ENCODE data around the gene ATAD3C.

Gene ATAD3C

GRCh38 chr1:1430992-1431844 lies 18.3 kb upstream of the ATAD3C start:
- DNase-seq, result no peak

- DNase-seq, result no peak
These were observed 17.6 kb upstream of the ATAD3C start for GRCh38 chr1:1431845-1432273.

- no peak for DNase-seq
These were observed 17.1 kb upstream of the ATAD3C start for GRCh38 chr1:1432274-1432950.

GRCh38 chr1:1432951-1433803 lies 16.3 kb upstream of the ATAD3C start:
- peak in 1 of 2 donors; percentile 23 for DNase-seq

- peak in 1 of 2 donors; percentile 6 for DNase-seq
These were observed 15.7 kb upstream of the ATAD3C start for GRCh38 chr1:1433804-1434130.

- DNase-seq, result no peak
These were observed 15.2 kb upstream of the ATAD3C start for GRCh38 chr1:1434131-1434823.

GRCh38 chr1:1434824-1435105 lies 14.7 kb upstream of the ATAD3C start:
- DNase-seq, result no peak

DNA sequence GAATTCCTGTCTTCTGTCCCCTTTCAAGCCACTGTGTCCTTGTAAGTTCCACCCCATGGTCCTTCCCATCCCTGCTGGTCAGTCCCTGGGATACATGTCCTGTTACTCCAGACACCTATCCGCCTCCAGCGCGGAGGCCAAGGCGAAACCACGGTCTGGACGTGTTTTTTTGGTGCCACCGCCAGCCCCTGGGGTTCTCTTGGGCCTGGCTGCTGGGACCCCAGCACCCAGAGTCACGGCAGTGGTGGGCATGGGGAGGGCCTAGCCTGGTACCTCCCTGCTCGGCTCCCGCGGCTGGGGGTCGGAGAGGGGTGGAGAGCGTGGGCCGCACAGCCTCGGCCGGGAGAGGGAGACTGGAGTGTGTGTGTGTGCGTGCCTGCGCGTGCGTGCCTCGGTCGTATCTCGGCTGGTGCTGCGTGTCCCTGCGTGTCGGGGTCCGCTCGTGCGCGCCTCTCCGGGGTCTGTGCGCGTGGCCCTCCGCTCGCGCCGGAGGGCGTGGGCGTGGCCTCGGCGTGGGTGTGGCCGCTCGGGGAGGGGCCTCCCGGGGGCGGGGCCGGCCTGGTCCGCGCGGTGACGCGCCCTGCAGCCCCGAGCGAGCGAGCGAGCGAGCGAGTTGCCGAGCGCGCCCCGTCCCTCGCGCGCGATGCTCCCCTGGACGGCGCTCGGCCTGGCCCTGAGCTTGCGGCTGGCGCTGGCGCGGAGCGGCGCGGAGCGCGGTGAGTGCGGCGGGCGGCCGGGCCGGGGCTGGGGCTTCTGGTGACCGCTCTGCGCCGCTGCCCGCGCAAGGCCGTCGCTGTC lies 14.2 kb upstream of the ATAD3C start, which contains the start of gene VWA1:
TSS of gene VWA1 (plus strand) at position 585 of the 798 bp plus-strand sequence. CDS start at position 644, 59 bp downstream.
- DNase-seq, result peak; percentile 28 to 57

DNA sequence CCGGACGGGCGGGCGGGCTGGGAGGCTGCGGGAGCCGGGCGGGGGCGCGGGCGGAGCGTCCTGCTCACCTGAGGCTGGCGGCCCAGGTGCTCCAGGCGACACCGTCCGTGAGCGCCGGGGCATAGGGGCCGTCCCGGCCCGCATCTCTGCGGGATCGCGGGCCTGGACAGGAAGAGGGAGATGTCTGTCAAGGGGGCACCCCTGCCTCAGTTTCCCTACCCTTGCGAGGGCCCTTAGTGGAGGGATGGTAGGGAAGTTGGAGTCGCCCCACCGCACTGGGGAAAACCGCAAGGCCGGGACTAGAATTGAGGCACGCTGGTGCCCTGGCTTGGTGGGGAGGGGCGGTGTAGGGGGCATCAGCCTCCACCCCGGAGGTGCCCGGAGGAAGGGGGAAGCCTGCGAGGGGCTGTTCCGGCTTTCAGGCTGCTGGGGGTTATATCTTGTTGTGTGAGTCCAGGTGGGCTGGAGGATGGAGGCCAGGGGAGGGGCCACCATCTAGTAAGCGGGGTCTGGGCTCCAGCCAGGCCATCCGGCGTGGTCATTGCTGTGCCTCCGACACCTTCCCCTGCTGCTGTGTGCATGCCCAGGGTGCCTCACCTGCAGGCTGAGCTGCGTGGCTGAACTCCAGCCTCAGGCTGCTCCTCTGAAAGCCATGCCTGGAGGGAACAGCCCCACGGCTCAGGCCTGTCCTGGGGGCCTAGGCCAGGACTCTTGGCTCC lies 13.4 kb upstream of the ATAD3C start:
- DNase-seq, result no peak

DNA sequence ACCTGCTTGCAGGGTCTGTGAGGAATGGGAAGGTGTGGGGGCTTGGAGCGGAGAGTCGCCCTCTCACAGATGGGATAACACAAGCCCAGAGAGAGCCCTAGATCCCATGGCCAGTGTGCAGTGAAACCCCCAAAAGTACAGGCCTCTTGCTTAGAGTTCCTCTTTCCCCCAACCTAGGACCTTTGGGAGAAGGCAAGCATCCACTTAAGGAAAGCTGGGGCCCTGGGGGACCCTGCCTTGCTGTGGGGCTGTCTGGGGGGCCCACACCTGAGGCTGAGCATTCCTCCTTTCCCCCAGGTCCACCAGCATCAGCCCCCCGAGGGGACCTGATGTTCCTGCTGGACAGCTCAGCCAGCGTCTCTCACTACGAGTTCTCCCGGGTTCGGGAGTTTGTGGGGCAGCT lies 12.9 kb upstream of the ATAD3C start:
- no peak for DNase-seq

DNA sequence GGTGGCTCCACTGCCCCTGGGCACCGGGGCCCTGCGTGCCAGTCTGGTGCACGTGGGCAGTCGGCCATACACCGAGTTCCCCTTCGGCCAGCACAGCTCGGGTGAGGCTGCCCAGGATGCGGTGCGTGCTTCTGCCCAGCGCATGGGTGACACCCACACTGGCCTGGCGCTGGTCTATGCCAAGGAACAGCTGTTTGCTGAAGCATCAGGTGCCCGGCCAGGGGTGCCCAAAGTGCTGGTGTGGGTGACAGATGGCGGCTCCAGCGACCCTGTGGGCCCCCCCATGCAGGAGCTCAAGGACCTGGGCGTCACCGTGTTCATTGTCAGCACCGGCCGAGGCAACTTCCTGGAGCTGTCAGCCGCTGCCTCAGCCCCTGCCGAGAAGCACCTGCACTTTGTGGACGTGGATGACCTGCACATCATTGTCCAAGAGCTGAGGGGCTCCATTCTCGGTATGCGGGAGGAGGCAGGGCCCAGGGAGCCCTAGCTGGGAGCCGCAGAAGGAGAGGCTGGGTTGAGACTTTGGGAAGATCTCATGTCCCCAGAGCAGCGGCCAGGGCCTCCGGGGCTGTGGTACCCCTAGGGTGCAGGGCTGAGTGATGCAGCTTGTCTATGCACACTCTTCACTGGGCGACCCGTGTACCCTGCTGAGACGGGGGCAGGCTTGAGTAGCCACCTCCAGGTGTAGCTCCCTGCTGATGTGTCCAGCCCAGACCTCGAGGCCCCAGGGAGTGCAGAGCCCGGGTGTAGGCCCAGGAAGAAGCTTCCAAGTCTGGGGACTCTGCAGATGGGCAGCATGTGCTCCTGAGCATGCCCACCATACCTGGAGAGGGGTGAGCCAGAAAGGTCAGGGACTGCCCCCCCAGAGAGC lies 12.2 kb upstream of the ATAD3C start:
- no peak for DNase-seq

GRCh38 chr1:1437904-1438376 lies 11.5 kb upstream of the ATAD3C start:
- peak; percentile 3 to 11 for DNase-seq

DNA sequence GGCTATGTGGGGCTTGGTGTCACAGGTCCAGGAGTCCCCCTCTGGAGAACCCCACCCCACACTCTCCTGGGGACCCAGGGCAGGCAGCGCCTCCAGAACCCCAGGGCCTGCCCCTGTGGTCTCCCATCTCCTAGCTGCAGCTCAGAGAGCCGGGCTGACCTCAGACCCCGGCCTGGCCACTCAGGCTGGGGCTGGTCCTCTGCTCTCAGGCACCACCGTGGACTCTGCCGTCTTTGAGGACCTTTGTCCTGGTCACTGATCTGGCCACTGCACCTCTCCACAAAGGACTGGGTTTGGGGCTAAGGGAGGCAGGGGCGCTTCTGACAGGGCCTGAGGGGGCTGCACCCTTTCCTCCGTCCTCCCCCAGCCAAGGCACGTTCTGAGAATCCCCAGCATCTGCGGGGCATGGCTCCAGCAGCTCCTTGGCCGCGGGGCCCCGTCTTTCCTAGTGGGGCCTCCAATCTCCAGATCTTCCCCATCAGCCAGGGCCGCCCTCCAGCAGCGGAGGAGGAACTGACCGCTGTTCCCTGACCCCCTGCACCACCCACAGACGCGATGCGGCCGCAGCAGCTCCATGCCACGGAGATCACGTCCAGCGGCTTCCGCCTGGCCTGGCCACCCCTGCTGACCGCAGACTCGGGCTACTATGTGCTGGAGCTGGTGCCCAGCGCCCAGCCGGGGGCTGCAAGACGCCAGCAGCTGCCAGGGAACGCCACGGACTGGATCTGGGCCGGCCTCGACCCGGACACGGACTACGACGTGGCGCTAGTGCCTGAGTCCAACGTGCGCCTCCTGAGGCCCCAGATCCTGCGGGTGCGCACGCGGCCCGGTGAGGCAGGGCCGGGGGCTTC lies 10.7 kb upstream of the ATAD3C start:
- no peak for DNase-seq

- no peak for DNase-seq
These were observed 9.8 kb upstream of the ATAD3C start for GRCh38 chr1:1439546-1440261.

- DNase-seq, result no peak
These were observed 9.1 kb upstream of the ATAD3C start for GRCh38 chr1:1440262-1441001.

DNA sequence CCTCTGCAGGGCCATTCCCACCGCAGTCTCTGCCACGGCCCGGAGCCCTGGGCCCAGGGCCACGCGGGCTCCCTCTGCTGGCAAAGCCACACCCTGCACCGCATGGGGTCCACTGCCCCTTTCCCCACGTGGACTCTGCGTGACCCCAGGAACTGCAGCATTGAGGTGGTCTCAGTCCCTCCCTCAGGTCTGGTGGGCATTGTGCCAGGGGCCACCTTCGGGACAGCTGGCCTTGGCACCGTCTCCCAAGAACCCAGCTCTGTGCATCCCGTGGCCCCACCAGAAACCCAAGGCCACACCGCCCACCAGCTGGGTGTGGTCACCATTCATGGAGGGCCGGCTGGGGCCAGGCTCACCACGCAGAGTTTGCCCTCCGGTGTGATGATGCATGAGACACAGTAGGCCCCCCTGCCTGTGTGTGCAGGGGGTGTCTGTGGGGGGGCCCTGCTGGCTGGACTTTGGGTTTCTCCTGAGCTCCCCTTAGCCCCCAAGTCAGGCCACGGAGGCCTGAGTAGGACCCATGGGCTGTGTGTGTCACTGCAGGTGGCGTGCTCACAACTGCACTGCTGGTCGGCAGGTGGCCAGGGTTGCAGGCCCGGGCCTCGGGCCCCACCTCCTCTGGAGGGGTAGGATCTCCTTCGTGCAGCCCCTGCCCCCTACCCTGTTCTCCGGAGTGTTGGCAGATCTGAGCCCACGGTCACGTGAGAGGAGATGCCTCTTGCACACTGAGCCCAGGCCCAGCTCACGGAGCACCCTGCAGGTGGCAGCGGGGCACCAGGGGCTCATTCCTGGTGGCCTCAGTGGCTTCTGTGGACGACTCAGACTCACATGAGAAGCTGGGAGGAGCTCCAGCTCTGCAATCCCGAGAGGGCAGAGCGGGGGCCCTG lies 8.2 kb upstream of the ATAD3C start:
- DNase-seq, result peak; percentile 45 to 46

All from inflammatory macrophage (primary cell).